Tibial artery (tissue), 4 donors: ENCODE measurements around the gene GINS1.

Experiments used
- DNase-seq, 2 donors: peaks; one replicate each; pipeline ENCODE4 v3.0.0-alpha.2; 2019
- H3K27ac ChIP-seq, 2 donors: fragments of 200-600 bp; sonication (generic) in 1 of 2; 1 replicate in 1 of 2; 2 replicates in 1 of 2; pipeline ENCODE4 v1.5.1; 2018 to 2019; ENCODE audit warnings: mild to moderate bottlenecking in 1 of 2
- H3K27me3 ChIP-seq, 2 donors: fragments of 200-600 bp; sonication (generic) in 1 of 2; one replicate each; pipeline versions ENCODE4 v1.5.1 to v1.6.0; 2016 to 2019
- H3K36me3 ChIP-seq, 3 donors: fragments of 200-600 bp; sonication (generic) in 2 of 3; one replicate each; pipeline ENCODE4 v1.5.1; 2016 to 2019; ENCODE audit warnings: mild to moderate bottlenecking in 2 of 3
- H3K4me1 ChIP-seq, 4 donors: fragments of 200-600 bp; sonication (generic) in 2 of 4; 1 replicate in 3 of 4; 2 replicates in 1 of 4; pipeline ENCODE4 v1.5.1; 2016 to 2019
- H3K4me3 ChIP-seq, 2 donors: fragments of 200-600 bp; sonication (generic) in 1 of 2; 1 replicate in 1 of 2; 2 replicates in 1 of 2; pipeline ENCODE4 v1.5.1; 2018 to 2019; ENCODE audit warnings: mild to moderate bottlenecking in 2 of 2
- H3K9me3 ChIP-seq, 3 donors: fragments of 200-600 bp; sonication (generic) in 1 of 3; one replicate each; pipeline ENCODE4 v1.5.1; 2016 to 2019
- CTCF ChIP-seq, 2 experiments: fragments of 200-600 bp in 1 of 2; fragments of 450-650 bp in 1 of 2; IDR thresholded peaks; one replicate each; pipeline ENCODE4 v1.5.1; 2017 to 2019; ENCODE audit warnings: antibody characterized with exemption in 2 of 2, mild to moderate bottlenecking in 1 of 2, moderate library complexity in 1 of 2
- intact Hi-C: fragments of 100-400 bp; cut with DNase I; formaldehyde crosslinking; loops from one replicate; pipeline ENCODE4 v1.15.0; 2023; ENCODE audit warnings: low total_unique reads

GINS1 gene

DNA sequence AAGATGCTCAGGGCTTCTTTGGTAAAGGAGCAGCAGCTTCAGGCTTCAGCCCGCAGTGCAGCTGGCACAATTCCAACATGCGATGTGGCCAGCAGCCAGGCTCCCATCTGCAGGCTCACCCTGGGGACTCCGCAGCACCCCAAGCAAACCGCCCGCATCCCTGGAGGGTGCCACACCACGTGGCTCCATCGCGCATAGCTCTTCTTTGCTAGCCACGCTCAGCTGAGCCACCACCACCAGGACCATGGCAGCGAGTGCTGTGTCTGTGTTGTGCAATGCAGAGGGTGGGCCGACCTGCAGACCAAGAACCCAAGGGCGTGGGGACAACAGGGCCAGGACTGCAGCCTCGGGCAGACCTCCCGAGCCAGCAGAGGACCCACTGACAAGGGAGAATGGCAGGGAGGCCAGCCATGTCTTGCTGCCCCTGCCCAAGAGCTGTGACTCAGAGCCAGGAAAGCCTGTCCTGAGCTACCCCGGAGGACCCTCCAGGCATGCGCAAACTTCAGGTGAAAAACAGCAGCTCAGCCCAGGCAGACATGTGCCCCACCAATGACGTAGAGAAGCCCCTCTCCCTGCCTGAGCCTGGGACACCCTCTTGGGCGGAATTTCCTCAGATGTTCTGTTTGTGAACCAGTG, 87.8 kb downstream of the GINS1 start:
- H3K4me3 ChIP-seq = no peak overlapping the region
- no peak for TF ChIP-seq CTCF (IDR thresholded peaks at IDR 0.05)
- no peak for DNase-seq
- H3K4me1 ChIP-seq = no peaks in the 10 kb centered on the region
- H3K36me3 ChIP-seq = peaks cover 0 to 61% (median 0%) of the 10 kb centered on the region in 3 donors
- no peaks in the 10 kb centered on the region for H3K9me3 ChIP-seq
- no peak overlapping the region for H3K27ac ChIP-seq
- no peaks in the 10 kb centered on the region for H3K27me3 ChIP-seq
- intact Hi-C loops = no loop called here

DNA sequence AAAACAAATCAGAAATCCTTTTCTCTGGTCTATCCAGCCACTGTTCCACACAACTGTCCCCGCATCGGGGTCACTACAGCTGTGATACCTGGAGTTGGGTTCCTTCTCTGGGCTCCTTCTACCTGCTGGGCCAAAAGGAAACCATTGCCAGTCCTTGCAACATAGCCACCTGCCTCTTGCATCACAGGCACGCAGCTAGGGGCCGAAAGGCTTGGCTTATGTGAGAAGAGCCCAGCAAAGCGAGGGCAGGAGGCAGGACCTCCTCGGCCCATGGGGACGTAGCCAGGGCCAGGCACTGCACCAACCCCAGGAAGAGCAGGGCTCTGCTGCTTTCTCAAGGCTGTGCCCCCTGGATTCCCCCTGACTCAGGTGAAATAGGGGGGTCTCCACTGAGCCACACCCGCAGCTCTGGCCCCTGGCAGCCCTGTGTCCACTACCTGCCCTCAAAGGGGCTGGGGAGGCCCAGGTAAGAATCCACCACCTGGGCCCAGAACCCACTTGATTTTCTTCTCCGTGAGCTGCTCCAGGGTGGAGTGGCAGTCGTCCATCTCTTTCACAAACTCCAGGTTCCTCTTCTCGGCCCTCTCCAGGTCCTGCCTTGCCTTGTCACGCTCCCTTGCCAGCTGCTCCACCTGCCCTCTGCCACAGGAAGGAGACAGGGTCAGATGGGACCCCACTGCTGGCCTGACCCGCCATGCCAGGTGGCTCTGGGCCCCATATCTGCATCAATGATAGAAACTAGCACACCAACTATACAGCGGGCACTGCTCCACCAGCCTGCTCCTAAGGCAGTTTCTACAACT, 88.9 kb downstream of the GINS1 start:
- TF ChIP-seq CTCF (IDR thresholded peaks at IDR 0.05) = no peak
- DNase-seq = peak in 1 of 2 donors; percentile 41
- H3K4me3 ChIP-seq = no peak overlapping the region
- H3K4me1 ChIP-seq = no peaks in the 10 kb centered on the region
- peaks cover 0 to 61% (median 0%) of the 10 kb centered on the region in 3 donors for H3K36me3 ChIP-seq
- H3K27me3 ChIP-seq = no peaks in the 10 kb centered on the region
- intact Hi-C loops = no loop called here
- H3K9me3 ChIP-seq = no peaks in the 10 kb centered on the region
- no peak overlapping the region for H3K27ac ChIP-seq

- TF ChIP-seq CTCF (IDR thresholded peaks at IDR 0.05) = no peak
- no peaks in the 10 kb centered on the region for H3K27me3 ChIP-seq
- H3K36me3 ChIP-seq = peaks cover 0 to 65% (median 0%) of the 10 kb centered on the region in 3 donors
- no peaks in the 10 kb centered on the region for H3K9me3 ChIP-seq
- no peaks in the 10 kb centered on the region for H3K4me1 ChIP-seq
- DNase-seq = no peak
- intact Hi-C loops = no loop called here
- no peak overlapping the region for H3K4me3 ChIP-seq
- no peak overlapping the region for H3K27ac ChIP-seq
Observed at GRCh38 chr20:25496968-25497401, 89.5 kb downstream of the GINS1 start.

DNA sequence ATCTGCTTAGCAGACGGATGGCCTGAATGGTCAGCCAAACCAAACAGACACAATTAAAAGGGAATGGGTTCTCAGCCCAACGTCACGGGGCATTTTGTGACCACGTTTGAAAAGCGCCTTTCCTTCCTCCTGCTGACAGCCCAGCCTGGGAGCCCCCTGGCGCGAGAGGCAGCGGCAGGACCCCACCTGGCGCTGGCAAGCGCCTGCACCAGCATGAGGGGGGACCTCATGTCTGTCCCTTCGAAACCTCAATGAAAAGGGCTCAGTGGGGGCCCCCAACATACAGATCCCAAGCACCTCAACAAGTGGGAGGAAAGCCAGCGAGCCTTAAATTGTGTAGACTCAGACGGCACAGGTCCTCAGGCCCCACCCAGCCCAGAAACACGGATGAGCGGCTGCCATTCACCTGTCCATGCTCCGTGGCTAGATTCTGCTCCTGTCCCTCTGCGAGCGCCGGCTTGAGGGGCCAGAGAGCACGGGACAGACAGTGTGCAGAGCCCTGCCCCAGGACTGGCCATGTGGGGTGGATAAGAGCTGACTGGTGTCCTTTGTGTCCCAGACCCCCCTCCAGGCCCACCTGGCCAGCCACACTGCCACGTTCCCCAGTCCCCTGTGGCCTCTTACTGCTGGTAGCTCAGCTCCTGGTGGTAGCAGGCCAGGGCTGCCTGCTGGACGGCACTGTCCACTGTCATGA, 90.3 kb downstream of the GINS1 start:
- Histone ChIP-seq H3K27ac (no peak overlapping the region), H3K36me3 (peaks cover 0 to 72% (median 0%) of the 10 kb centered on the region in 3 donors), H3K27me3 (no peaks in the 10 kb centered on the region), H3K4me3 (no peak overlapping the region), H3K4me1 (no peaks in the 10 kb centered on the region), H3K9me3 (no peaks in the 10 kb centered on the region)
- peak in 1 of 2 donors; percentile 58 for DNase-seq
- TF ChIP-seq CTCF (IDR thresholded peaks at IDR 0.05) = no peak
- intact Hi-C loops = no loop called here
